Endothelial cell (in vitro differentiated cells): ENCODE results near the gene PKLR. TPM values are rescaled to one million over a fixed set of nuclear protein-coding genes. Genes with fewer than 3 reads are reported as not detected.
"Not testable (repeated sequence)": the region's sequence is repeated elsewhere in the genome, so short reads cannot be mapped to it uniquely, and the experiment has no call there.

Experiments used
- DNase-seq: peaks from one replicate; pipeline ENCODE4 v3.0.0; 2021; ENCODE audit warnings: low spot score
- H3K27ac Mint-ChIP-seq: one replicate; pipeline ENCODE4 v1.8.0; 2021; ENCODE audit warnings: mixed read lengths, inconsistent platforms; ENCODE audit not compliant: unreplicated experiment
- H3K27me3 Mint-ChIP-seq: one replicate; pipeline ENCODE4 v1.8.0; 2021; ENCODE audit warnings: mild to moderate bottlenecking, moderate library complexity, mixed read lengths, inconsistent platforms; ENCODE audit not compliant: unreplicated experiment
- H3K36me3 Mint-ChIP-seq: one replicate; pipeline ENCODE4 v1.8.0; 2021; ENCODE audit warnings: mild to moderate bottlenecking, low read depth, mixed read lengths, inconsistent platforms; ENCODE audit not compliant: unreplicated experiment
- H3K4me1 Mint-ChIP-seq: one replicate; pipeline ENCODE4 v1.8.0; 2021; ENCODE audit warnings: mild to moderate bottlenecking, mixed read lengths, inconsistent platforms; ENCODE audit not compliant: unreplicated experiment
- H3K4me3 Mint-ChIP-seq: one replicate; pipeline ENCODE4 v1.8.0; 2021; ENCODE audit warnings: mild to moderate bottlenecking, mixed read lengths, inconsistent platforms; ENCODE audit not compliant: unreplicated experiment
- H3K9me3 Mint-ChIP-seq: one replicate; pipeline ENCODE4 v1.8.0; 2021; ENCODE audit warnings: mixed read lengths, inconsistent platforms; ENCODE audit not compliant: unreplicated experiment
- total RNA-seq: library from RNA; stranded (reverse); fragmentation: NEBNext Ultra II Directional; extraction: Animal tissue kit (Norgen Biotek cat#: 25700); gene quantifications from one replicate; pipeline ENCODE4 v1.2.1, GENCODE V29; 2021; ENCODE audit not compliant: unreplicated experiment
- TF ChIP-seq, protein P1 (sequence below): fragments of 200-600 bp; sonication (generic); IDR thresholded peaks from one replicate; pipeline ENCODE4 v1.5.0; 2021; ENCODE audit warnings: antibody characterized with exemption; ENCODE audit not compliant: unreplicated experiment

PKLR gene
- total RNA-seq, 1 donor from 2014 or later: not detected

DNA sequence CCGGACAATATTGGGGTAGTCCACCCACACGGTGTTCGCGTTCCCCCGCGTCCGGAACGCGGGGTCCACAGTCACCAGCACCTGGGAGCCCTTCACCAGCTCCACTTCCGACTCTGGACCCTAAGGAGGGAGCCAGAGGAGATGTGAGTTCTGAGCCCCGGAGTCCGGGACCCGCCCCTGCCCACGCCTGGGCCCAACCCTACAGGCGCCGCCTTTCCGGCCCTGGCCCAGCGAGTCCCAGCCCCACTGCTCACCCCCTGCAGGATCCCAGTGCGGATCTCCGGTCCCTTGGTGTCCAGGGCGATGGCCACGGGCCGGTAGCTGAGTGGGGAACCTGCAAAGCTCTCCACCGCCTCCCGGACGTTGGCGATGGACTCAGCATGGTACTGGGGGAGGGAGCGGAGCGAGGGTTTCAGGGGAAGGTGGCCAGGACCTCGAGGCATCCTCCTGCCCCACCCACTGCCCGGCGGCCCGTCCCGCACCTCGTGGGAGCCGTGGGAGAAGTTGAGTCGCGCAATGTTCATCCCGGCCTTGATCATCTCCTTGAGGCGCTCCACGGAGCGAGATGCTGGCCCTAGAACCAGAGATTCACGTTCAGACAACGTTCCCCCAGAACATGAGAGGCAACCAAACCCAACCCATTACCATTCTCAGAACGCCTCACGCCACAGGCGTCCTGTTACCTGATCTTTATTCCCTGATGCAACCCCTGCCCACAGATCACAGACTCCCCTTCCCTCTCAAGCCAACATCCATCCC, 5.9 kb downstream of the PKLR start:
- Mint-ChIP-seq H3K27ac (no peak overlapping the region), H3K4me3 (peak overlapping the region; percentile 87), H3K36me3 (no peaks in the 10 kb centered on the region)

GRCh38 chr1:155294520-155295182, 6.6 kb downstream of the PKLR start:
- peak overlapping the region; percentile 31 for H3K27ac Mint-ChIP-seq
- TF ChIP-seq, protein P1, sequence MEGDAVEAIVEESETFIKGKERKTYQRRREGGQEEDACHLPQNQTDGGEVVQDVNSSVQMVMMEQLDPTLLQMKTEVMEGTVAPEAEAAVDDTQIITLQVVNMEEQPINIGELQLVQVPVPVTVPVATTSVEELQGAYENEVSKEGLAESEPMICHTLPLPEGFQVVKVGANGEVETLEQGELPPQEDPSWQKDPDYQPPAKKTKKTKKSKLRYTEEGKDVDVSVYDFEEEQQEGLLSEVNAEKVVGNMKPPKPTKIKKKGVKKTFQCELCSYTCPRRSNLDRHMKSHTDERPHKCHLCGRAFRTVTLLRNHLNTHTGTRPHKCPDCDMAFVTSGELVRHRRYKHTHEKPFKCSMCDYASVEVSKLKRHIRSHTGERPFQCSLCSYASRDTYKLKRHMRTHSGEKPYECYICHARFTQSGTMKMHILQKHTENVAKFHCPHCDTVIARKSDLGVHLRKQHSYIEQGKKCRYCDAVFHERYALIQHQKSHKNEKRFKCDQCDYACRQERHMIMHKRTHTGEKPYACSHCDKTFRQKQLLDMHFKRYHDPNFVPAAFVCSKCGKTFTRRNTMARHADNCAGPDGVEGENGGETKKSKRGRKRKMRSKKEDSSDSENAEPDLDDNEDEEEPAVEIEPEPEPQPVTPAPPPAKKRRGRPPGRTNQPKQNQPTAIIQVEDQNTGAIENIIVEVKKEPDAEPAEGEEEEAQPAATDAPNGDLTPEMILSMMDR: no peak
- H3K4me3 Mint-ChIP-seq: peak overlapping the region; percentile 87
- DNase-seq: no peak
- H3K9me3 Mint-ChIP-seq: no peaks in the 10 kb centered on the region
- peaks cover 18% of the 10 kb centered on the region for H3K27me3 Mint-ChIP-seq
- no peaks in the 10 kb centered on the region for H3K36me3 Mint-ChIP-seq
- peaks cover 4% of the 10 kb centered on the region for H3K4me1 Mint-ChIP-seq

More for the DNA sequence above, 5.9 kb downstream of the PKLR start:
- Mint-ChIP-seq H3K27me3 (peaks cover 17% of the 10 kb centered on the region), H3K9me3 (no peaks in the 10 kb centered on the region), H3K4me1 (peaks cover 4% of the 10 kb centered on the region)
- DNase-seq: no peak
- TF ChIP-seq, protein P1: no peak

DNA sequence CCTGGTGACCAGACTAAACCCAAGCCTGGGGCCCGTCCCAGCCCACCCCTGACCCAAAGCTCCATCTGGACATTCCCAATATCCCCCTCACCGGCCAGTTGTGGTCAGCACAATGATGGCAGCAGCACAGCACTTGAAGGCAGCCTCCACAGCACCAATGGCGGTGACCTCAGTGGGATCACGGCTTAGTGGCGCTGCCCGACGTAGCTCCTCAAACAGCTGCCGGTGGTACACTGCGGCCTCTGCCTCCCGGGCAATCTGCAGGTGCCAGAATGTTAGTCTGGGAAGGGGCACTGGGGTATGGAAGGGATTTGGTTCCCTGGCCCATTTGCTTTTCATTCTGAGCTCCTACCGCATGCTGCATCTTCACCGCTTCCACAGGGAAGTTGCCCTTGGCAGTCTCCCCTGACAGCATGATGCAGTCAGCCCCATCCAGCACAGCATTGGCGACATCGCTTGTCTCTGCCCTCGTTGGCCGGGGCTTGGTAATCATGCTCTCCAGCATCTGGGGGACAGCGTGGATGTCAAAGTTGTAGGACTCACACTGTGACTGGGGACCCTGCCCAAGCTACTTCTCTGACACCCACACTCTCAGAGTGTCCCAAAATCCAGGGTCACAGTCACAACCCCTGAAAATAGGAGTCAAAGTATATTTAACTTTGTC, 8.0 kb downstream of the PKLR start:
- Mint-ChIP-seq H3K9me3 (no peaks in the 10 kb centered on the region), H3K27me3 (peaks cover 19% of the 10 kb centered on the region), H3K4me1 (peaks cover 4% of the 10 kb centered on the region), H3K36me3 (peaks cover 9% of the 10 kb centered on the region), H3K4me3 (no peak overlapping the region), H3K27ac (no peak overlapping the region)
- TF ChIP-seq, protein P1: no peak
- no peak for DNase-seq

GRCh38 chr1:155291006-155291405, 10.2 kb downstream of the PKLR start:
- H3K4me1 Mint-ChIP-seq, H3K9me3 Mint-ChIP-seq, DNase-seq, H3K4me3 Mint-ChIP-seq, H3K36me3 Mint-ChIP-seq, H3K27ac Mint-ChIP-seq: not testable (repeated sequence)
- peaks cover 16% of the 10 kb centered on the region for H3K27me3 Mint-ChIP-seq

GRCh38 chr1:155287987-155288543, 13.2 kb downstream of the PKLR start:
- no peak overlapping the region for H3K27ac Mint-ChIP-seq
- H3K9me3 Mint-ChIP-seq: no peaks in the 10 kb centered on the region
- TF ChIP-seq, protein P1: no peak
- H3K4me1 Mint-ChIP-seq: no peaks in the 10 kb centered on the region
- H3K4me3 Mint-ChIP-seq: no peak overlapping the region
- H3K36me3 Mint-ChIP-seq: peaks cover 18% of the 10 kb centered on the region
- DNase-seq: no peak
- H3K27me3 Mint-ChIP-seq: peaks cover 7% of the 10 kb centered on the region
